ENCODE measurements around the gene EXOSC7.
"Not testable (repeated sequence)": the region's sequence is repeated elsewhere in the genome, so short reads cannot be mapped to it uniquely, and the experiment has no call there.

Gene EXOSC7

DNA sequence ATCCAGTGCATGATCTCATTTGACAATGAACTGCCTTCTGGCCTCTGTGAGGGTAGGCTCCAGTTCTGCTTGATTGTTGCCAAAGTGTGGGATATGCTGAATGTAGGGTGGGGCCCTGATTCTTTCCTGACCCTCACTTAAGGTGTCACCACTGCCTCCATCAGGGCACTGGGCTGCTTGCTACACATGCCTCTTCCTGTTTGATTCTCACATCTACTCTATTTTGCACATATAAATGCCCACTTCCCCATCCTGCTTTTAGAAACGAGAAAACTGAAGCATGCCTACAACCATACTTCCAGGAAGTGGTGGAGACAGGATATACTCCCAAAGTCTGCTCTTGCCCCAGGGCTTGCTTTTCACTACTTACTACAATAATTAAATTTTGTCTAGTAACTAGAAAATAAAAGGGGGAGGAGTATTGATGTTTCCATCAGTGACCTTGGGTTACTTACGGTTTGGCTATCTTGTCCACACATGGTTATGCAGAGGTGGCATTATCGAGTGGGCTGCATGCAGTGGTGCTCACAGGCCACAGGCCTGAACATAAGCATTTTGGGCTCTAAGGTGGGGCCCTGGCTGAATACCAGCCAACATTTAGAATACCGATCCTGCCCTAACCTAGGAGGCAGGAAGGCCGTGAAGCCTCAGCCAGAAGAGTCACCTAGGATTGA, 6.8 kb upstream of the EXOSC7 start:
- Mint-ChIP-seq H3K36me3 (ENCODE audit: low read depth) (peaks cover 7% of the 10 kb centered on the region), H3K4me3 (no peak overlapping the region), H3K27ac (no peak overlapping the region), H3K9me3 (no peaks in the 10 kb centered on the region), H3K27me3 (no peaks in the 10 kb centered on the region), H3K4me1 (ENCODE audit: low read depth) (peaks cover 56% of the 10 kb centered on the region)
- intact Hi-C loops (cut with micrococcal nuclease), result no loop called here

GRCh38 chr3:44969828-44970179, 6.2 kb upstream of the EXOSC7 start:
- H3K4me3 Mint-ChIP-seq, result no peak overlapping the region
- peaks cover 5% of the 10 kb centered on the region for H3K36me3 Mint-ChIP-seq (ENCODE audit: low read depth)
- peaks cover 56% of the 10 kb centered on the region for H3K4me1 Mint-ChIP-seq (ENCODE audit: low read depth)
- H3K27me3 Mint-ChIP-seq, result no peaks in the 10 kb centered on the region
- intact Hi-C loops (cut with micrococcal nuclease), result no loop called here
- H3K27ac Mint-ChIP-seq, result no peak overlapping the region
- H3K9me3 Mint-ChIP-seq, result no peaks in the 10 kb centered on the region

DNA sequence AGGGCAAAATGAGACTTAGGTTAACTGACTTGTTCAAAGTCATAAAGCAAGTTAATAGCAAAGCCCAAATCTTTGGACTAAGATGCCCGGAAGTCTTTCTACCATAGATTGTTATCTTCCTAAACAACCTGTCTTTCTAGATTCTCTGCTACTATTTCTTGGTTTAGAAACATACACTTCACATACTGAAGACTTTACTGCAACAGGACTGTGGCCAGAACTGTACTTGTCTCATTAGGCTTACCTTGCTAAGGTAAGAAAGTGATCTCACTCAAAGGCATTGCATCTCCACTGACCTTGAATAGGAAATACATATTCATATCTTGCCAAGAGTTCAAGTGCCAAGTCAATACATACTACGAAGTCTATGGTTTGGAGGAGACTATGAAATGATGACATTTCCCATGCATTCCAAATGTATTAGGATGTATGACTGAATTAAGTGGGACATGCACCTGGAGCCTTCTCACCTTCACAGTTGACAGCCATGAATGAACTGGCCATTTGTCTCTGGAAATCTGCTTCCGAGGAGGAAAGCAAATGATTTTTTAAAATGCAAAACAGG, 5.0 kb upstream of the EXOSC7 start:
- H3K27ac Mint-ChIP-seq, result no peak overlapping the region
- peaks cover 17% of the 10 kb centered on the region for H3K36me3 Mint-ChIP-seq (ENCODE audit: low read depth)
- peaks cover 50% of the 10 kb centered on the region for H3K4me1 Mint-ChIP-seq (ENCODE audit: low read depth)
- H3K4me3 Mint-ChIP-seq, result no peak overlapping the region
- H3K9me3 Mint-ChIP-seq, result no peaks in the 10 kb centered on the region
- no peaks in the 10 kb centered on the region for H3K27me3 Mint-ChIP-seq
- intact Hi-C loops (cut with micrococcal nuclease), result no loop called here

DNA sequence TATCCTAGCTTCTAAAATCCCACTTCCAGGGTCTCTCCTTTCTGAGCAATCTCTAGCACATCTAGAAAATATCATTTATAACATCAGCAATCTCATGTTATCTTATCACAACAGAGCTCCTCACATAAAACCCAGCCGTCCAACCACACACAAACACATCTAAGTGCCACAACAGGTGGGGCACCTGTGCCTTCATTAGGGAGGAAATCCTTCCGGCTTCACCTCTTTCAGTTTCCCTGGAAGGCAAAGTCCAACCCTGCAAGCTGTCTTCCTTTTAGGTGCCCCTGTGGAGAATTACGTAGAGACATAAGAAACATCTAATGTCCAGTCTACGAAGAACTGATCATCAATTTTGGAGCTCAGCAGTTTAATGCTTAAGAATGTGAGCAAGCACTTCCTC, 1.6 kb upstream of the EXOSC7 start:
- H3K4me1 Mint-ChIP-seq (ENCODE audit: low read depth), result peaks cover 47% of the 10 kb centered on the region
- H3K9me3 Mint-ChIP-seq, result no peaks in the 10 kb centered on the region
- no peaks in the 10 kb centered on the region for H3K27me3 Mint-ChIP-seq
- H3K4me3 Mint-ChIP-seq, result peak overlapping the region; percentile 6
- H3K27ac Mint-ChIP-seq, result peak overlapping the region; percentile 92
- intact Hi-C loops (cut with micrococcal nuclease), result no loop called here
- H3K36me3 Mint-ChIP-seq (ENCODE audit: low read depth), result peaks cover 25% of the 10 kb centered on the region

- Mint-ChIP-seq H3K36me3 (ENCODE audit: low read depth) (peaks cover 19% of the 10 kb centered on the region), H3K4me3 (no peak overlapping the region), H3K4me1 (ENCODE audit: low read depth) (peaks cover 63% of the 10 kb centered on the region), H3K27me3 (no peaks in the 10 kb centered on the region), H3K27ac (no peak overlapping the region), H3K9me3 (no peaks in the 10 kb centered on the region)
- intact Hi-C loops (cut with micrococcal nuclease), result loop anchor here (5.0 kb wide), 1 partner anchor 449 kb away; no protein-coding TSS in a partner anchor
Measured at GRCh38 chr3:44981220-44981619, 5.2 kb downstream of the EXOSC7 start.

DNA sequence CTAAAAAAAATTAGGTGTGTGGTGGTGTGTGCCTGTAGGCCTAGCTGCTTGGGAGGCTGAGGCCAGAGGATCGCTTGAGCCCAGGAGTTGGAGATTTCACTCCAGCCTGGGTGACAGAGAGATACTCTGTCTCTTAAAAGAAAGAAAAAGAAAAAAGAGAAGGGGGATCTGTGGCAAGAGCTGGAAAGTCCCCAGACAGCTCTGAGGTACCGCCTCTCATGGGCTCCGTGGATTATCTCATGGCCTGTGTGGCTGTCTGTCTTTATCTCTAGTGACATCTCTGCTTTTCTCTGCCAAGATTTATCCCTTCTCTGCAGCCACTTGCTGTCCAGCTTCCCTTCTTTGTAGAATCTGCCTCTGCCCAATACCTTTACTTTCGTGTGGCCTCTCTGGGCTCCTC, 5.7 kb downstream of the EXOSC7 start:
- Mint-ChIP-seq H3K4me3 (no peak overlapping the region), H3K27me3 (no peaks in the 10 kb centered on the region), H3K9me3 (no peaks in the 10 kb centered on the region), H3K36me3 (ENCODE audit: low read depth) (peaks cover 14% of the 10 kb centered on the region), H3K4me1 (ENCODE audit: low read depth) (peaks cover 58% of the 10 kb centered on the region), H3K27ac (no peak overlapping the region)
- intact Hi-C loops (cut with micrococcal nuclease), result loop anchor here (5.0 kb wide), 1 partner anchor 449 kb away; no protein-coding TSS in a partner anchor

DNA sequence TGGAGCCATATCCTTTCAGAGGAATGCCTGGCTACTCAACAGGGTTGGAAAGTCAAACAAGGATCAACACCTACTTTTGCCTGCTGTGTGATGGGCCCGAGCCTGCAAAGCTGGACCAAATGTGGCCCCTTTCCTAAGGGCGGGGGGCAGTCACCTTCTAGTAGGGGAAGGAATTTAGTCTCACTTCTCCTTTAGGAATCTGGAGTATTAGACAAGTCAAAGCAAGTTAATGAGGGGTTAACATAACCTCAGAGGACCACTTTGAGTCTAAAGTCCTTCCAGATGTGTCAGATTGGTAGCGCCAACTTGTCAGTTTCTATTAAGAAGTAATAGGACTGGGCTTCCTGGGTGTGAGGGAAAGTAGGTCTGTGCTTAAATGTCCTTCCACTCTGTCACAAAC, 6.8 kb downstream of the EXOSC7 start:
- Mint-ChIP-seq H3K36me3 (ENCODE audit: low read depth) (peaks cover 13% of the 10 kb centered on the region), H3K4me3 (no peak overlapping the region), H3K27me3 (no peaks in the 10 kb centered on the region), H3K9me3 (no peaks in the 10 kb centered on the region), H3K27ac (no peak overlapping the region), H3K4me1 (ENCODE audit: low read depth) (peaks cover 54% of the 10 kb centered on the region)
- intact Hi-C loops (cut with micrococcal nuclease), result loop anchor here (5.0 kb wide), 1 partner anchor 451 kb away; no protein-coding TSS in a partner anchor

GRCh38 chr3:44983484-44983941, 7.5 kb downstream of the EXOSC7 start:
- Mint-ChIP-seq H3K27ac (no peak overlapping the region), H3K36me3 (ENCODE audit: low read depth) (peaks cover 13% of the 10 kb centered on the region), H3K4me3 (no peak overlapping the region), H3K4me1 (ENCODE audit: low read depth) (peaks cover 53% of the 10 kb centered on the region), H3K27me3 (no peaks in the 10 kb centered on the region), H3K9me3 (no peaks in the 10 kb centered on the region)
- intact Hi-C loops (cut with micrococcal nuclease), result loop anchor here (5.0 kb wide), 1 partner anchor 451 kb away; no protein-coding TSS in a partner anchor

GRCh38 chr3:44984335-44984734, 8.3 kb downstream of the EXOSC7 start:
- Mint-ChIP-seq H3K27me3 (no peaks in the 10 kb centered on the region), H3K27ac (no peak overlapping the region), H3K36me3 (ENCODE audit: low read depth) (peaks cover 20% of the 10 kb centered on the region), H3K4me3 (no peak overlapping the region), H3K9me3 (no peaks in the 10 kb centered on the region), H3K4me1 (ENCODE audit: low read depth) (peaks cover 56% of the 10 kb centered on the region)
- intact Hi-C loops (cut with micrococcal nuclease), result loop anchor here (5.0 kb wide), 1 partner anchor 452 kb away; no protein-coding TSS in a partner anchor

GRCh38 chr3:44986330-44986729, 10.3 kb downstream of the EXOSC7 start:
- H3K27me3 Mint-ChIP-seq; H3K27ac Mint-ChIP-seq; H3K4me3 Mint-ChIP-seq; H3K9me3 Mint-ChIP-seq; intact Hi-C loops (cut with micrococcal nuclease): not testable (repeated sequence)
- Mint-ChIP-seq H3K36me3 (ENCODE audit: low read depth) (peaks cover 31% of the 10 kb centered on the region), H3K4me1 (ENCODE audit: low read depth) (peaks cover 52% of the 10 kb centered on the region)

DNA sequence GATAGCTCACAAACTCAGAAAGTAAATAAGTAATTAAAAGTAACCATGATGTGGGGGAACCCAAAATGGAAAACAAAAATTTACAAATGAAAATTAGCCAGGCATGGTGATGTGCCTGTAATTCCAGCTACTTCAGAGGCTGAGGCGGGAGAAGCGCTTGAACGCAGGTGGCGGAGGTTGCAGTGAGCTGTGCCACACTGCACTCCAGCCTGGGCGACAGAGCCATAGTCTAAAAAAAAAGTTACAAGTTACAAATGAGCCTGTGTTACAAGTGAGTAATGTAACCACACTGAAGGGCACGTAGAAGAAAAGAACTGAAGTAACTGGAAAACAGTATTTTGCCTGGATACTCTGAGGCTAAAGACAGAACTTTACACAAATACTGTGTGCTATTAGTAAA, 11.3 kb downstream of the EXOSC7 start:
- H3K4me1 Mint-ChIP-seq (ENCODE audit: low read depth), result peaks cover 44% of the 10 kb centered on the region
- intact Hi-C loops (cut with micrococcal nuclease), result no loop called here
- H3K36me3 Mint-ChIP-seq (ENCODE audit: low read depth), result peaks cover 41% of the 10 kb centered on the region
- H3K9me3 Mint-ChIP-seq, result no peaks in the 10 kb centered on the region
- H3K27ac Mint-ChIP-seq, result no peak overlapping the region
- no peaks in the 10 kb centered on the region for H3K27me3 Mint-ChIP-seq
- no peak overlapping the region for H3K4me3 Mint-ChIP-seq

- intact Hi-C loops (cut with micrococcal nuclease), result no loop called here
- Mint-ChIP-seq H3K27me3 (no peaks in the 10 kb centered on the region), H3K27ac (no peak overlapping the region)
Measured at GRCh38 chr3:44988073-44988472, 12.0 kb downstream of the EXOSC7 start.

DNA sequence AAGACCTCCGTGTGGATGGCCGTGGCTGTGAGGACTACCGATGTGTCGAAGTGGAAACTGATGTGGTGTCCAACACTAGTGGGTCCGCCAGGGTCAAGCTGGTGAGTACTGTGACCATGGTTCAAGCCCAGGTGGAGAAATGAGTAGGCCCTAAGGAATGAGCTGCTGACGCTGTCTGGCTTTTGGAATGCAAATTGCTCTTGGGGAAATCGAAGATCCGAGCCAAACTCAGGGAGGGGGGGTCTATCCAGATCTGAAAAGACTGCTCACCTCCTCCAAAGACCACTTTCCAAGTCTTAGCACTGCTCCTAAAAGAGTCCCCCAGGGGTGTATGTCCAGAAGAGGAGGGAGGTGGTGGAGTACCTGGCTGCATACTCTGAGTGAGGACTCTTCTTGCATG, 13.1 kb downstream of the EXOSC7 start:
- intact Hi-C loops (cut with micrococcal nuclease), result no loop called here
- no peaks in the 10 kb centered on the region for H3K9me3 Mint-ChIP-seq
- H3K36me3 Mint-ChIP-seq (ENCODE audit: low read depth), result peaks cover 59% of the 10 kb centered on the region
- H3K4me1 Mint-ChIP-seq (ENCODE audit: low read depth), result peaks cover 43% of the 10 kb centered on the region
- H3K27ac Mint-ChIP-seq, result peak overlapping the region; percentile 49
- no peaks in the 10 kb centered on the region for H3K27me3 Mint-ChIP-seq
- H3K4me3 Mint-ChIP-seq, result no peak overlapping the region

More at GRCh38 chr3:44988073-44988472, 12.0 kb downstream of the EXOSC7 start:
- H3K4me3 Mint-ChIP-seq, result no peak overlapping the region
- peaks cover 48% of the 10 kb centered on the region for H3K36me3 Mint-ChIP-seq (ENCODE audit: low read depth)
- no peaks in the 10 kb centered on the region for H3K9me3 Mint-ChIP-seq
- H3K4me1 Mint-ChIP-seq (ENCODE audit: low read depth), result peaks cover 44% of the 10 kb centered on the region

GRCh38 chr3:44989636-44990373, 13.8 kb downstream of the EXOSC7 start:
- Mint-ChIP-seq H3K4me3 (no peak overlapping the region), H3K9me3 (no peaks in the 10 kb centered on the region), H3K27me3 (no peaks in the 10 kb centered on the region), H3K4me1 (ENCODE audit: low read depth) (peaks cover 42% of the 10 kb centered on the region), H3K36me3 (ENCODE audit: low read depth) (peaks cover 66% of the 10 kb centered on the region), H3K27ac (peak overlapping the region; percentile 49)
- intact Hi-C loops (cut with micrococcal nuclease), result no loop called here
